Endothelial cell of umbilical vein (primary cell): Measurements from ENCODE around the gene PTTG1IP. TPM values are rescaled to one million over a fixed set of nuclear protein-coding genes. Genes with fewer than 3 reads are reported as not detected.

Experiments used
- BruUV-seq: library from RNA; stranded (reverse); fragments of 400-500 nt; replicated peaks from 2 replicates; lab custom pipeline; 2021; lab: Mats Ljungman, UMichigan
- CTCF ChIA-PET: fragments of 300-600, 350-600 bp; sonication (Branson Sonifier 250); formaldehyde crosslinking; loops from one replicate; lab custom pipeline; 2021; ENCODE audit warnings: antibody characterized with exemption, inconsistent platforms; lab: Charles Lee
- POLR2A ChIA-PET: fragments of 300-600, 350-600 bp; sonication (Branson Sonifier 250); formaldehyde crosslinking; loops from one replicate; lab custom pipeline; 2021; ENCODE audit warnings: antibody characterized with exemption, inconsistent platforms; lab: Charles Lee
- DNase-seq: peaks from one replicate; pipeline ENCODE4 v3.0.0-alpha.2; 2011; ENCODE audit warnings: low read depth, low spot score
- FAIRE-seq: peaks from 2 replicates; lab custom pipeline; 2011; peaks lifted over from hg19 to GRCh38; lab: Jason Lieb, UNC
- H2AFZ ChIP-seq: 2 replicates; pipeline ENCODE4 v1.6.0; 2012; ENCODE audit warnings: low read depth, low read length, control low read depth, inconsistent platforms
- H3K27ac ChIP-seq: 2 replicates; pipeline ENCODE4 v1.5.1; 2011; ENCODE audit warnings: low read depth, mild to moderate bottlenecking, control low read depth, low read length, moderate library complexity; ENCODE audit not compliant: insufficient read depth
- H3K27me3 ChIP-seq, 2 experiments: 2 replicates each; pipeline versions ENCODE4 v1.6.0 to v1.6.1; 2011; ENCODE audit warnings: low read length in 2 of 2, mixed read lengths in 1 of 2; ENCODE audit not compliant: control insufficient read depth in 2 of 2, insufficient read depth in 2 of 2
- H3K36me3 ChIP-seq, 2 experiments: 2 replicates in 1 of 2; 3 replicates in 1 of 2; pipeline ENCODE4 v1.5.1; 2011; ENCODE audit warnings: low read length in 2 of 2, mild to moderate bottlenecking in 1 of 2, moderate library complexity in 1 of 2; ENCODE audit not compliant: control insufficient read depth in 2 of 2, insufficient read depth in 2 of 2; ENCODE audit errors: extremely low read depth in 1 of 2
- H3K4me1 ChIP-seq: 3 replicates; pipeline ENCODE4 v1.5.1; 2011; ENCODE audit warnings: mild to moderate bottlenecking, low read length; ENCODE audit not compliant: control insufficient read depth, insufficient read depth; ENCODE audit errors: extremely low read depth
- H3K4me2 ChIP-seq: 2 replicates; pipeline ENCODE4 v1.6.1; 2011; ENCODE audit warnings: low read length, control low read depth, mixed read lengths; ENCODE audit not compliant: insufficient read depth
- H3K4me3 ChIP-seq, 3 experiments: fragments of 200-600 bp in 1 of 3; sonication (generic), shearing (Covaris generic) in 1 of 3; replicated peaks in 1 of 3; 2 replicates each; pipeline ENCODE4 v1.5.1; 2011 to 2016; ENCODE audit warnings: control low read depth in 3 of 3, low read length in 3 of 3, mild to moderate bottlenecking in 2 of 3, inconsistent platforms in 1 of 3, low read depth in 1 of 3, moderate library complexity in 1 of 3; ENCODE audit not compliant: insufficient read depth in 1 of 3
- H3K79me2 ChIP-seq: 2 replicates; pipeline ENCODE4 v1.6.0; 2012; ENCODE audit warnings: low read length, inconsistent platforms; ENCODE audit not compliant: control insufficient read depth, insufficient read depth
- H3K9ac ChIP-seq: replicated peaks from 2 replicates; pipeline ENCODE3; 2011; ENCODE audit warnings: low read length, control low read depth; ENCODE audit not compliant: insufficient read depth; ENCODE audit errors: extremely low read depth
- H3K9me1 ChIP-seq: replicated peaks from 3 replicates; pipeline ENCODE4 v1.6.0; 2011; ENCODE audit warnings: mild to moderate bottlenecking, low read length; ENCODE audit not compliant: control insufficient read depth, insufficient read depth; ENCODE audit errors: extremely low read depth
- H3K9me3 ChIP-seq: replicated peaks from 2 replicates; pipeline ENCODE4 v1.5.1; 2012; ENCODE audit warnings: low read length, inconsistent platforms; ENCODE audit not compliant: control insufficient read depth, insufficient read depth
- H4K20me1 ChIP-seq: replicated peaks from 2 replicates; pipeline ENCODE3; 2011; ENCODE audit warnings: mild to moderate bottlenecking, low read length; ENCODE audit not compliant: control insufficient read depth, insufficient read depth; ENCODE audit errors: extremely low read depth
- CTCF ChIP-seq, 2 donors: IDR thresholded peaks; 1 replicate in 1 of 2; 2 replicates in 1 of 2; pipeline ENCODE4 v1.5.1; 2011; ENCODE audit warnings: low read length in 2 of 2, mild to moderate bottlenecking in 2 of 2, moderate library complexity in 2 of 2, control low read depth in 1 of 2, inconsistent platforms in 1 of 2, low read depth in 1 of 2; ENCODE audit not compliant: insufficient read depth in 1 of 2; ENCODE audit errors: extremely low read depth in 1 of 2
- EZH2 ChIP-seq: IDR thresholded peaks from 2 replicates; pipeline ENCODE4 v1.6.1; 2012; ENCODE audit warnings: borderline replicate concordance, low read depth, mild to moderate bottlenecking, moderate library complexity, low read length, inconsistent platforms; ENCODE audit not compliant: severe bottlenecking
- FOS ChIP-seq: IDR thresholded peaks from 2 replicates; pipeline ENCODE4 v1.6.1; 2011; ENCODE audit warnings: mild to moderate bottlenecking, low read length, moderate library complexity, borderline replicate concordance; ENCODE audit not compliant: insufficient read depth
- GATA2 ChIP-seq: IDR thresholded peaks from 2 replicates; pipeline ENCODE4 v1.7.0; 2011; ENCODE audit warnings: low read depth, mild to moderate bottlenecking, moderate library complexity, mixed read lengths, low read length; ENCODE audit not compliant: insufficient read length, insufficient read depth
- JUN ChIP-seq: IDR thresholded peaks from 2 replicates; pipeline ENCODE4 v1.6.1; 2011; ENCODE audit warnings: borderline replicate concordance, low read depth; ENCODE audit not compliant: insufficient read length, insufficient read depth
- MAX ChIP-seq: IDR thresholded peaks from 2 replicates; pipeline ENCODE4 v1.6.1; 2011; ENCODE audit not compliant: insufficient read depth, insufficient read length
- MYC ChIP-seq: IDR thresholded peaks from one replicate; pipeline ENCODE4 v1.6.1; 2011; ENCODE audit warnings: mild to moderate bottlenecking, low read depth, low read length
- POLR2A ChIP-seq: IDR thresholded peaks from 2 replicates; pipeline ENCODE4 v1.6.1; 2012; ENCODE audit warnings: low read depth, mild to moderate bottlenecking, control low read depth, low read length
- POLR2AphosphoS5 ChIP-seq: IDR thresholded peaks from 2 replicates; pipeline ENCODE4 v1.6.1; 2012; ENCODE audit warnings: low read depth, mild to moderate bottlenecking, control low read depth, low read length, moderate library complexity; ENCODE audit not compliant: insufficient read depth
- dilution Hi-C: fragments of 300-500 bp; cut with MboI; formaldehyde crosslinking; loops from one replicate; pipeline ENCODE4 v1.15.0; 2019; ENCODE audit warnings: low sequenced_read_pairs; ENCODE audit not compliant: extremely low pct_ligation_motif_present
- intact Hi-C: fragments of 100-400 bp; cut with micrococcal nuclease; formaldehyde crosslinking; loops from one replicate; pipeline ENCODE4 v1.10.0; 2022
- polyA plus RNA-seq, 4 experiments: library from polyadenylated mRNA; depleted of rRNA in 3 of 4; stranded (reverse) in 3 of 4; unstranded in 1 of 4; fragments of >200 nt; gene quantifications; 2 replicates each; pipeline versions ENCODE4 v1.2.1 to v1.2.3, GENCODE V29; 2011 to 2012; ENCODE audit warnings: missing spikeins in 1 of 4
- total RNA-seq: library from RNA; stranded (reverse); gene quantifications from 2 replicates; pipeline ENCODE4 v1.2.3, GENCODE V29; 2021

The PTTG1IP gene
- total and polyA plus RNA-seq, 2 donors (not counting 3 experiments of a cell fraction or from before 2014, with no cell fraction given), result 342 to 415 TPM

- Histone ChIP-seq H3K36me3 (no peaks in the 10 kb centered on the region), H3K27ac (peak overlapping the region; percentile 4), H3K9me1 (no peaks in the 10 kb centered on the region), H3K4me1 (peaks cover 62% of the 10 kb centered on the region), H3K4me3 (no peak overlapping the region), H3K4me2 (no peak overlapping the region), H3K79me2 (peaks cover 2% of the 10 kb centered on the region), H4K20me1 (no peaks in the 10 kb centered on the region), H3K9me3 (no peaks in the 10 kb centered on the region), H3K27me3 (no peaks in the 10 kb centered on the region), H3K9ac (no peak overlapping the region), H2AFZ (peak overlapping the region; percentile 26)
- dilution Hi-C loops (no loop called here), intact Hi-C loops (no loop called here)
- CTCF ChIA-PET, result interaction anchor here (1.0 to 7.1 kb wide), 4 partner anchors 16 to 85 kb away, joined by 3 to 47 read pairs (median 4); no protein-coding TSS in a partner anchor
- POLR2A ChIA-PET, result no interaction called here
- TF ChIP-seq JUN (no peak), POLR2A (no peak), FOS (no peak), POLR2AphosphoS5 (no peak), MAX (no peak), GATA2 (no peak), CTCF (IDR thresholded peaks at IDR 0.05; ENCODE audit: extremely low read depth in 1 of 2, insufficient read depth in 1 of 2, low read depth in 1 of 2, low read length in 2 of 2) (no peak), EZH2 (no peak), MYC (no peak)
- BruUV-seq, result no TSS peak
- FAIRE-seq (peak; percentile 8), DNase-seq (peak; percentile 42)
Measured at GRCh38 chr21:44878053-44878982, 4.8 kb upstream of the PTTG1IP start.
